HG03039 (cell line): ENCODE data around the gene TMEM132E.

Experiments used
- ATAC-seq: cut with Tn5 transposase; IDR thresholded peaks from one replicate; pipeline ENCODE4 v1.9.1; 2021; ENCODE audit warnings: mild to moderate bottlenecking, moderate library complexity; ENCODE audit not compliant: unreplicated experiment

TMEM132E gene

GRCh38 chr17:34568953-34569352 is 10.4 kb upstream of the TMEM132E start:
- no peak for ATAC-seq

- no peak for ATAC-seq
Measured at GRCh38 chr17:34569591-34569990, 9.8 kb upstream of the TMEM132E start.

GRCh38 chr17:34570506-34570905 is 8.9 kb upstream of the TMEM132E start:
- no peak for ATAC-seq

- no peak for ATAC-seq
Measured at GRCh38 chr17:34571428-34572130, 7.8 kb upstream of the TMEM132E start.

GRCh38 chr17:34572483-34572882 is 6.9 kb upstream of the TMEM132E start:
- no peak for ATAC-seq

GRCh38 chr17:34575182-34575581 is 4.2 kb upstream of the TMEM132E start:
- no peak for ATAC-seq

- ATAC-seq: no peak
Measured at GRCh38 chr17:34578016-34578415, 1.4 kb upstream of the TMEM132E start.

- ATAC-seq: no peak
Measured at GRCh38 chr17:34578656-34579016, 746 bp upstream of the TMEM132E start.

GRCh38 chr17:34579979-34580684 is 750 bp downstream of the TMEM132E start:
- ATAC-seq: no peak

- no peak for ATAC-seq
Measured at GRCh38 chr17:34580685-34581445, 1.5 kb downstream of the TMEM132E start.

GRCh38 chr17:34581446-34582184 is 2.2 kb downstream of the TMEM132E start:
- ATAC-seq: no peak

GRCh38 chr17:34582185-34582900 is 3.0 kb downstream of the TMEM132E start:
- ATAC-seq: no peak

- ATAC-seq: no peak
Measured at GRCh38 chr17:34582901-34583245, 3.5 kb downstream of the TMEM132E start.

- no peak for ATAC-seq
Measured at GRCh38 chr17:34584805-34585416, 5.5 kb downstream of the TMEM132E start.

GRCh38 chr17:34586346-34586846 is 7.0 kb downstream of the TMEM132E start:
- no peak for ATAC-seq

- ATAC-seq: no peak
Measured at GRCh38 chr17:34588266-34588665, 8.9 kb downstream of the TMEM132E start.

- no peak for ATAC-seq
Measured at GRCh38 chr17:34589120-34589965, 10.0 kb downstream of the TMEM132E start.

- no peak for ATAC-seq
Measured at GRCh38 chr17:34592002-34592401, 12.6 kb downstream of the TMEM132E start.

GRCh38 chr17:34596920-34597319 is 17.5 kb downstream of the TMEM132E start:
- ATAC-seq: no peak
